GM12891 (cell line): Measurements from ENCODE around the gene ADD1.

Source experiments
- PAX5 ChIP-seq: IDR thresholded peaks from 2 replicates; pipeline ENCODE4 v1.6.1; 2011; ENCODE audit warnings: low read length, moderate library complexity, mild to moderate bottlenecking; ENCODE audit not compliant: insufficient read depth, severe bottlenecking
- POLR2A ChIP-seq: IDR thresholded peaks from 2 replicates; pipeline ENCODE4 v1.6.1; 2011; ENCODE audit warnings: low read depth, low read length, control low read depth
- POLR2AphosphoS5 ChIP-seq: IDR thresholded peaks from 2 replicates; pipeline ENCODE4 v1.6.1; 2011; ENCODE audit warnings: low read depth, low read length, control low read depth
- SPI1 ChIP-seq: IDR thresholded peaks from 2 replicates; pipeline ENCODE4 v1.6.1; 2011; ENCODE audit warnings: low read depth, low read length, control low read depth
- TAF1 ChIP-seq: IDR thresholded peaks from 2 replicates; pipeline ENCODE4 v1.6.1; 2011; ENCODE audit warnings: low read depth, low read length, control low read depth

DNA sequence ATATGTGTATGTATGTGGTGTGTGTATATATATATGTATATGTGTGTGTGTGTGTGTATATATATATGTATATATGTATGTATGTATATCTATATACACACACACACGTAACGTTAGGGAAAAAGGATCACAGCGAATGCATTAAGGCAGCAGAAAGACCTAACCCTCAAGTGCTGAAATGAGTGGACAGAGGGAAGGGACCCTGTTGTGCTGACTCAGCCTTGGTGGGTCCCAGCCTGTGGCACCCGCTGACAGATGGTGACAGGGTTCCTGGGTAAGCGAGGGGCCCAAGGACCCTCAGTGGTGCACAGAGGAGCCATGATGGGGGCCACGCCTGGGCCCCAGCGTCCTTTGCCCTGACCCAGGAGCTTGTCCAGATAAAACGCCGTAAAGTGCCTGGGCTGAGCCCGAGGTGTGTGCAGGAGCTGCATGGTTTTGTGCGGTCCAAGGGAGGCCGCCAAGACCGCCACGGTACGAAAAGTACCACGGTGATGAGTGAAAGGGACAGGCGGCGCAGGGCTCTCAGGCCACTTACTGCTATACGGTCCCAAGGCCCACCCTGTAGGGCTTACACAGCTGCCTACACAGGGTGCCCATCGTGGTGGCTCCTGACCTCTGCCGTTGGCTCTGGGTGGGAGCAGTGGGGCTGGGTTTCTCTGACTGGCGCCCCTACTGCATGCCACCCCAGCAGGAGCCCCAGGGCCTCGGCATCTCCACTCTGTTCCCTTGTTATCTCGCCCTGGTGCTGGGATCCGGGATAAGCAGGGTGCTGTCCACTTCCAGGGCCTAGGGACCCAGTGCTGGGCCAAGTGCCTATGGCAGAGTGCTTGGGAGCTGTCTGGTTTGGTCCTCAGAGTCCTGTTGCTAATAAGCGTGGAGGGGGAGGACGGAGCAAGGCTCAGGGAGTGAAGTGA lies 40.8 kb upstream of the ADD1 start:
- TF ChIP-seq POLR2A (no peak), POLR2AphosphoS5 (no peak), SPI1 (no peak), TAF1 (no peak), PAX5 (no peak)
